H9 (cell line): Measurements from ENCODE around the gene RNF220. TPM values are rescaled to one million over a fixed set of nuclear protein-coding genes. Genes with fewer than 3 reads are reported as not detected.

Experiments
- DNase-seq: peaks from one replicate; pipeline ENCODE4 v3.0.0-alpha.2; 2017
- H2AFZ ChIP-seq: one replicate; pipeline ENCODE4 v1.6.1; 2013; ENCODE audit warnings: mild to moderate bottlenecking, low read length, control low read depth, moderate library complexity
- H2AK5ac ChIP-seq: 2 replicates; pipeline ENCODE4 v1.6.1; 2013; ENCODE audit warnings: low read length, control low read depth, mixed read lengths; ENCODE audit not compliant: insufficient read length
- H2BK120ac ChIP-seq: one replicate; pipeline ENCODE4 v1.6.1; 2013; ENCODE audit warnings: low read depth, mild to moderate bottlenecking, low read length, control low read depth, inconsistent platforms; ENCODE audit not compliant: poor library complexity, severe bottlenecking
- H2BK12ac ChIP-seq: 2 replicates; pipeline ENCODE4 v1.6.1; 2013; ENCODE audit warnings: low read length, control low read depth, mixed read lengths, low read depth; ENCODE audit not compliant: insufficient read length
- H2BK15ac ChIP-seq: 2 replicates; pipeline ENCODE4 v1.6.1; 2013; ENCODE audit warnings: low read depth, low read length, control low read depth
- H2BK20ac ChIP-seq: one replicate; pipeline ENCODE4 v1.6.1; 2013; ENCODE audit warnings: low read depth, mild to moderate bottlenecking, low read length, control low read depth, inconsistent platforms; ENCODE audit not compliant: poor library complexity, severe bottlenecking
- H2BK5ac ChIP-seq: 2 replicates; pipeline ENCODE4 v1.6.1; 2013; ENCODE audit warnings: low read length, control low read depth, mixed read lengths; ENCODE audit not compliant: insufficient read length
- H3K14ac ChIP-seq: 2 replicates; pipeline ENCODE4 v1.6.1; 2013; ENCODE audit warnings: low read length, control low read depth; ENCODE audit not compliant: insufficient read depth
- H3K18ac ChIP-seq: 2 replicates; pipeline ENCODE4 v1.6.1; 2013; ENCODE audit warnings: low read depth, mild to moderate bottlenecking, mixed read lengths, low read length, control low read depth; ENCODE audit not compliant: insufficient read length
- H3K23ac ChIP-seq: 2 replicates; pipeline ENCODE4 v1.6.1; 2013; ENCODE audit warnings: low read length, control low read depth, mixed read lengths, low read depth; ENCODE audit not compliant: insufficient read length
- H3K23me2 ChIP-seq: 2 replicates; pipeline ENCODE4 v1.6.1; 2013; ENCODE audit warnings: low read depth, mild to moderate bottlenecking, mixed read lengths, low read length, control low read depth; ENCODE audit not compliant: insufficient read length, poor library complexity, severe bottlenecking
- H3K27ac ChIP-seq: 2 replicates; pipeline ENCODE4 v1.5.1; 2013; ENCODE audit warnings: low read length, control low read depth, mixed read lengths, low read depth; ENCODE audit not compliant: insufficient read length
- H3K27me3 ChIP-seq: 2 replicates; pipeline ENCODE4 v1.6.1; 2013; ENCODE audit warnings: low read length, control low read depth, inconsistent platforms; ENCODE audit not compliant: insufficient read depth
- H3K4ac ChIP-seq: 2 replicates; pipeline ENCODE4 v1.6.1; 2013; ENCODE audit warnings: low read depth, mild to moderate bottlenecking, control low read depth, inconsistent platforms, low read length, moderate library complexity
- H3K4me1 ChIP-seq: 2 replicates; pipeline ENCODE4 v1.6.1; 2013; ENCODE audit warnings: low read length, control low read depth, inconsistent platforms; ENCODE audit not compliant: insufficient read depth
- H3K4me2 ChIP-seq: 2 replicates; pipeline ENCODE4 v1.6.1; 2013; ENCODE audit warnings: low read length, control low read depth, mixed read lengths; ENCODE audit not compliant: insufficient read length, insufficient read depth
- H3K56ac ChIP-seq: 2 replicates; pipeline ENCODE4 v1.6.1; 2013; ENCODE audit warnings: low read depth, mild to moderate bottlenecking, mixed read lengths, low read length, control low read depth; ENCODE audit not compliant: insufficient read length
- H3K79me1 ChIP-seq: 2 replicates; pipeline ENCODE4 v1.6.1; 2013; ENCODE audit warnings: low read depth, mild to moderate bottlenecking, moderate library complexity, low read length, control low read depth, inconsistent platforms; ENCODE audit not compliant: insufficient read depth, poor library complexity, severe bottlenecking
- H3K79me2 ChIP-seq: 2 replicates; pipeline ENCODE4 v1.6.1; 2013; ENCODE audit warnings: low read length, control low read depth, inconsistent platforms; ENCODE audit not compliant: insufficient read depth
- H3K9ac ChIP-seq: 2 replicates; pipeline ENCODE4 v1.6.1; 2013; ENCODE audit warnings: low read length, control low read depth, mixed read lengths; ENCODE audit not compliant: insufficient read length; ENCODE audit errors: extremely low read depth
- H3K9me3 ChIP-seq: one replicate; pipeline ENCODE4 v1.6.1; 2013; ENCODE audit warnings: low read depth, low read length, inconsistent platforms; ENCODE audit not compliant: control insufficient read depth
- H3T11ph ChIP-seq: one replicate; pipeline ENCODE4 v1.6.1; 2013; ENCODE audit warnings: mild to moderate bottlenecking, low read length, control low read depth, inconsistent platforms
- H4K20me1 ChIP-seq: one replicate; pipeline ENCODE4 v1.6.1; 2013; ENCODE audit not compliant: control insufficient read depth, insufficient read length, insufficient read depth
- H4K5ac ChIP-seq: 2 replicates; pipeline ENCODE4 v1.6.1; 2013; ENCODE audit warnings: low read depth, mild to moderate bottlenecking, mixed read lengths, low read length, control low read depth; ENCODE audit not compliant: insufficient read length
- H4K8ac ChIP-seq: replicated peaks from 2 replicates; pipeline ENCODE4 v1.6.1; 2013; ENCODE audit warnings: low read length, control low read depth, mixed read lengths, low read depth; ENCODE audit not compliant: insufficient read length
- H4K91ac ChIP-seq: 2 replicates; pipeline ENCODE4 v1.6.1; 2013; ENCODE audit warnings: low read depth, mild to moderate bottlenecking, moderate library complexity, mixed read lengths, low read length, control low read depth; ENCODE audit not compliant: insufficient read length
- H3K27ac Mint-ChIP-seq, 3 experiments: 2 replicates in 2 of 3; 3 replicates in 1 of 3; pipeline ENCODE4 v1.8.0; 2020 to 2021; ENCODE audit warnings: mixed read lengths in 3 of 3, mild to moderate bottlenecking in 1 of 3, moderate library complexity in 1 of 3
- H3K27me3 Mint-ChIP-seq: 2 replicates; pipeline ENCODE4 v1.8.0; 2021; ENCODE audit warnings: low read depth, mild to moderate bottlenecking, moderate library complexity, mixed read lengths
- H3K36me3 Mint-ChIP-seq, 3 experiments: 2 replicates in 2 of 3; 3 replicates in 1 of 3; pipeline ENCODE4 v1.8.0; 2020 to 2021; ENCODE audit warnings: low read depth in 3 of 3, mixed read lengths in 3 of 3; ENCODE audit not compliant: insufficient read depth in 1 of 3
- H3K4me1 Mint-ChIP-seq, 2 experiments: 2 replicates each; pipeline ENCODE4 v1.8.0; 2020; ENCODE audit warnings: mixed read lengths in 2 of 2
- H3K4me3 Mint-ChIP-seq, 2 experiments: 2 replicates in 1 of 2; 3 replicates in 1 of 2; pipeline ENCODE4 v1.8.0; 2020 to 2021; ENCODE audit warnings: mild to moderate bottlenecking in 2 of 2, mixed read lengths in 2 of 2, moderate library complexity in 1 of 2
- H3K9me3 Mint-ChIP-seq, 2 experiments: 2 replicates in 1 of 2; 3 replicates in 1 of 2; pipeline ENCODE4 v1.8.0; 2020; ENCODE audit warnings: mild to moderate bottlenecking in 2 of 2, mixed read lengths in 2 of 2, moderate library complexity in 1 of 2
- WGBS: extraction: QIAGEN DNeasy Blood & Tissue Kit; methylation state at CpG from one replicate; pipeline ENCODE4 v1.1.7; 2013; ENCODE audit warnings: missing lambda C conversion rate, low lambda C conversion rate, mixed read lengths; ENCODE audit not compliant: insufficient read length; ENCODE audit errors: extremely low coverage; 5-methylcytosine and 5-hydroxymethylcytosine counted together
- total RNA-seq: library from RNA; stranded (reverse); gene quantifications from 2 replicates; pipeline ENCODE4 v1.2.1, GENCODE V29; 2021
- TF ChIP-seq, protein P1 (sequence below): fragments of 200-600 bp; sonication (generic); conservative IDR thresholded peaks from 3 replicates; pipeline ENCODE4 v1.8.0; 2021; ENCODE audit warnings: antibody characterized with exemption, mild to moderate bottlenecking

Gene RNF220
- total RNA-seq, 1 experiment from 2014 or later: 109 TPM

DNA sequence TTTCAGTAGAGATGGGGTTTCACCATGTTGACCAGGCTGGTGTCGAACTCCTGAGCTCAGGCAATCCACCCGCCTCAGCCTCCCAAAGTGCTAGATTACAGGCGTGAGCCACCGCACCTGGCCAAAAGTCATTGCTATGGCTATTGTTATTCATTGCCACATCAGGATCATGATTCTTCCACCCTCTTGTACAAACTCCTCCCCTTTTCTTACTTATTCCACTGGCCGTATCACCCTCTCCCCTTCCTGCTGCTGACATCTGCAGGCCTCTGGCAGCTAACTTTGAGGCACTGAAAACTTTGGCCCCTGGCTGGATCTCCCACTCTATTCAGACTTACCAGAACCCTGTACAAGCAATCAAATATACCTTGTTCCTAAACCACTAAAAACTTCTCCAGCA, 258.4 kb downstream of the RNF220 start:
- Histone ChIP-seq H2AK5ac (no peak overlapping the region), H3K9me3 (no peaks in the 10 kb centered on the region), H3K4me1 (peaks cover 4% of the 10 kb centered on the region; the same call in 1 of the 2 replicates), H4K5ac (no peak overlapping the region), H3K9ac (no peak overlapping the region), H3K79me2 (no peaks in the 10 kb centered on the region), H2BK120ac (no peak overlapping the region), H3K14ac (no peak overlapping the region), H3K4ac (no peak overlapping the region), H3T11ph (no peak overlapping the region), H4K91ac (no peak overlapping the region), H3K4me2 (no peak overlapping the region), H4K8ac (no peak overlapping the region), H2BK5ac (no peak overlapping the region), H2BK15ac (no peak overlapping the region), H3K23me2 (no peaks in the 10 kb centered on the region), H3K18ac (no peak overlapping the region), H4K20me1 (no peaks in the 10 kb centered on the region), H2AFZ (no peak overlapping the region), H2BK12ac (no peak overlapping the region), H3K27ac (no peak overlapping the region), H3K56ac (no peak overlapping the region), H3K23ac (no peak overlapping the region), H3K79me1 (no peaks in the 10 kb centered on the region), H3K27me3 (no peaks in the 10 kb centered on the region), H2BK20ac (no peak overlapping the region)
- no peaks in the 10 kb centered on the region for H3K27me3 Mint-ChIP-seq
- no peak for DNase-seq
- WGBS: no CpG with 5 or more reads among the region's 5 CpGs
- H3K4me1 Mint-ChIP-seq: peaks cover 15 to 17% of the 10 kb centered on the region in 2 experiments
- no peak overlapping the region for H3K4me3 Mint-ChIP-seq
- H3K36me3 Mint-ChIP-seq: no peaks in the 10 kb centered on the region
- H3K9me3 Mint-ChIP-seq: no peaks in the 10 kb centered on the region; a peak in 1 of 5 replicates
- peak overlapping the region; percentile 5 to 47 (median 9); a peak in 1 of 7 replicates for H3K27ac Mint-ChIP-seq
- TF ChIP-seq, protein P1, sequence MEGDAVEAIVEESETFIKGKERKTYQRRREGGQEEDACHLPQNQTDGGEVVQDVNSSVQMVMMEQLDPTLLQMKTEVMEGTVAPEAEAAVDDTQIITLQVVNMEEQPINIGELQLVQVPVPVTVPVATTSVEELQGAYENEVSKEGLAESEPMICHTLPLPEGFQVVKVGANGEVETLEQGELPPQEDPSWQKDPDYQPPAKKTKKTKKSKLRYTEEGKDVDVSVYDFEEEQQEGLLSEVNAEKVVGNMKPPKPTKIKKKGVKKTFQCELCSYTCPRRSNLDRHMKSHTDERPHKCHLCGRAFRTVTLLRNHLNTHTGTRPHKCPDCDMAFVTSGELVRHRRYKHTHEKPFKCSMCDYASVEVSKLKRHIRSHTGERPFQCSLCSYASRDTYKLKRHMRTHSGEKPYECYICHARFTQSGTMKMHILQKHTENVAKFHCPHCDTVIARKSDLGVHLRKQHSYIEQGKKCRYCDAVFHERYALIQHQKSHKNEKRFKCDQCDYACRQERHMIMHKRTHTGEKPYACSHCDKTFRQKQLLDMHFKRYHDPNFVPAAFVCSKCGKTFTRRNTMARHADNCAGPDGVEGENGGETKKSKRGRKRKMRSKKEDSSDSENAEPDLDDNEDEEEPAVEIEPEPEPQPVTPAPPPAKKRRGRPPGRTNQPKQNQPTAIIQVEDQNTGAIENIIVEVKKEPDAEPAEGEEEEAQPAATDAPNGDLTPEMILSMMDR: no peak
